Measurements from ENCODE around the gene TNF.

TNF gene

GRCh38 chr6:31535538-31536324 lies 39.6 kb upstream of the TNF start:
- no peak overlapping the region for H3K27ac ChIP-seq
- no peak for DNase-seq (ENCODE audit: low spot score)
- no peak for TF ChIP-seq CTCF (conservative IDR thresholded peaks at IDR 0.05; ENCODE audit: low read depth)
- ChIA-PET POLR2A (ENCODE audit: low non-redundant PET) (no interaction called here), CTCF (interaction anchor here (0.6 kb wide), 1 partner anchor 11 kb away, joined by 4 read pairs; the partner anchor contains the start of gene ATP6V1G2)

DNA sequence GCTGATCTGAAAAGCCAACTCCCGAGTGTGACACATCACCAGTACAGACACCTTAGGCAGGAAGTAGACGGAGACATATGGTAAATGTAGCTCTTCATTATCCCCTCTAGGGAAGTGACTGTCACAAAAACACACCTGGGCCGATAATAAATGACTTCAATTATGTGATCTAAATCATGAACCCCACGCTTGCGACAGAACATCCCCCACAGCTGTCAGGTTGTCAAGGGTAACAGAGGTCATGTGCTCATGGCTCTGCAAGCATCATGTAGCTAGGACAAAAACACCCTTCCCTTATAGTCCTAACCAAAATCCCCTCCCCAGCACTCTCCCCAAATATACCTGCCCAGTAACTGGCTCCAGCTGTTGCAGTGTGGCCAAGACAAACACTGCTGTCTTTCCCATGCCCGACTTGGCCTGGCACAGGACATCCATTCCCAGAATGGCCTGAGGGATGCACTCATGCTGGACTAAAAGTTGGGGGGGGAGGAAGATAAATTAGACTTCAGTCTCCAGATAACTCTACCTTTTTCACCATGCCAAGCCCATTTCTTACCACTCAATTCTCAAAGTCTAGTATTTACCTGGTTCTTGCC lies 36.5 kb upstream of the TNF start:
- CTCF ChIA-PET: interaction anchor here (1.0 kb wide), 1 partner anchor 59 kb away, joined by 4 read pairs; no protein-coding TSS in a partner anchor
- no peak overlapping the region for H3K27ac ChIP-seq
- POLR2A ChIA-PET (ENCODE audit: low non-redundant PET): interaction anchor here (0.6 kb wide), 1 partner anchor 61 kb away, joined by 3 read pairs; no protein-coding TSS in a partner anchor
- DNase-seq (ENCODE audit: low spot score): no peak
- TF ChIP-seq CTCF (conservative IDR thresholded peaks at IDR 0.05; ENCODE audit: low read depth): no peak

DNA sequence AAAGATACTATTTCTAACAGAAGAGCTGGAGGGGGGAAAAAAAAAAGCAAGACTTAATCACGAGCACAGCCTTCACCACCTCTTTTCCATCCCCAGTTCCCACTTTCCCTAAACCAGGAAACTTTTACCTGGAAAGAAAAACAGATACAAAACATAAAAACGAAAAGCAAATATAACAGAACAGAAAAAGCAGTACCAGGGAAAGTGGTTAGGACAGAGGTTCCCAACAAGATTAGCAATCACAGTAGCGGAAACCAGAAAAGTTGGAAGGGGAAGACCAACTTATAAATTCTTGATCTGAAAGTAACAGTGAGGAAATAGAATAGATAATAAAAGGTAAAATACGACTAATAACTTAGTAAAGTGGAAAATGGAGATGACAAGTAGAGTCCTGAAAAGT lies 34.7 kb upstream of the TNF start:
- no peak for DNase-seq (ENCODE audit: low spot score)
- no peak for TF ChIP-seq CTCF (conservative IDR thresholded peaks at IDR 0.05; ENCODE audit: low read depth)
- POLR2A ChIA-PET (ENCODE audit: low non-redundant PET): no interaction called here
- H3K27ac ChIP-seq: peak overlapping the region; percentile 93
- CTCF ChIA-PET: interaction anchor here (1.7 kb wide), 1 partner anchor 40 kb away, joined by 5 read pairs; no protein-coding TSS in a partner anchor

DNA sequence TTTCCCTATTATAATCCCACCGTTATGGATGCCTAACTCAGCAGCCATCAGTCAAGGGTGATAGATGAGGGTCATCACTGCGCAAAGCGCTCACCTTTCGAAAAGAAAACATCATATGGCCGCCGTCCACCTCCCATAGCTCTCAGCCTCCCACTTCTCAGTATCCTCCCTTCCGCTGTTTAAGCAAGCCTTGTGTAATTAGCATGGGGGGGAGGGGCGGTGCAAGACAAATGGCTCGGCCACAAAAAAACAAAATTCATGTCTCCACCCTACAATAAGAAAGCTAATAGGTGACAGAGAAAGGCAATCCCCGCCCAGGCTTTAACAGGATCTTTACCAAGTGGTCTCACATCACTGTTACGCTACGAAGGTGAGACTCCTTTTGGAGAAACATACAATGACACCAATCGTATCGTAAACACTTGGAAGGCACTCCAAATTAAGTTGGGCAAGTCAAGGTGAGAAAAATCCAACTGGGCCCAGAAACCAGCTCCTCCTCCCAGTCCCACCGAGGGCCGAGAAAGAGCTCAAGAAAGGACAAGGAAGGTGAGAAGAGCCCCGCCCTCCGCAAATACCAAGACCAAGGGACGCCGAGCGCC lies 34.2 kb upstream of the TNF start:
- POLR2A ChIA-PET (ENCODE audit: low non-redundant PET): interaction anchor here (0.5 to 0.8 kb wide), 2 partner anchors 138 to 699 kb away, joined by 3 to 4 read pairs; partner anchors contain the start of gene MICA
- peak overlapping the region; percentile 93 for H3K27ac ChIP-seq
- no peak for TF ChIP-seq CTCF (conservative IDR thresholded peaks at IDR 0.05; ENCODE audit: low read depth)
- peak; percentile 42 for DNase-seq (ENCODE audit: low spot score)
- CTCF ChIA-PET: interaction anchor here (0.6 to 1.7 kb wide), 6 partner anchors 39 to 347 kb away, joined by 3 to 5 read pairs (median 4); no protein-coding TSS in a partner anchor

DNA sequence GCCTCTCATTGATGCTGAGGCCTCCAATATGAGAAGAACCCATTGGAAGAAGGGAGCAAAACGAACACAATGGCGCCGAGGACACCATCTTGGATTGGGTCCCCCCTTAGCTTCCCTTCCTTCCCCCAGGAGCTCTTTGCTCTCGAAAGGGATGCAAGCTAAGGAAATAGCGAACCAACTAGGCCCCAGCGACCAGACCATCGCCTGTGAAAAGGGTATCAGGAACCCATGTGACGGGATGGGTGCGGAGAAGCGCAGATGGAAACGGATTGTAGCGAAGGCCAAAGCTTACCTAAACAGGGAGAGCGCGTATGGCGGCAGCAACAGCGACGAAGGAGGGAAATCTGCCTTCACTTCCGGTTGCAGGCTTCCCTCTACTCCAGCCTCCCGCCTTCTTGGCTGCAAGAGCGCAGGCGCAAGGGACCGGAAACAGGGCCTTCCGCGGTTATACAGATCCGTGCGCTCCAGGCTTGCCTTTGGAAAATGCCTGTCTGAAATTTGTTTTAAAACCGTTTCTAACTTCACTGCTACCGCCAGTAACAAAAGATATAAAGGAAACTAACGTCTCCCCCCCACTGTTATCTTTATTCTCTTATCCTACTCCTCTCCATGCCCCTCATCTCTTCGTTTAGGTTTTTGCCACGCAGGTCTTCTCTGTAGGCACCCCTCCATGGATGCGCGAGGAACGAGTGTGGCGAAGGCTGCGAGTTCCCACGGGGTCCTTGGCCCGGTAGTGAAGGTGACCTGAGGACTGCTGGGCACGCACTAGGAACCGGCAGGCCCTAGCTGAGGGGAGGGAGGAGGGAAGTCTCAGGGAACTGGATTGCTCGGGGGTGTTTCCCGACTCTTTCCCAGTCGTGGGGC lies 33.5 kb upstream of the TNF start, which contains the start of gene DDX39B:
Gene DDX39B, minus strand, starts transcription at position 346 of the 864 bp plus-strand sequence. CDS start 1,471 bp downstream, outside the sequence.
- H3K27ac ChIP-seq: peak within 1 kb of the TSS; percentile 93
- POLR2A ChIA-PET (ENCODE audit: low non-redundant PET): interaction anchor here (0.8 kb wide), 1 partner anchor 138 kb away, joined by 3 read pairs; the partner anchor contains the start of gene MICA
- CTCF ChIA-PET: interaction anchor here (0.6 to 2.0 kb wide), 8 partner anchors 10 to 346 kb away, joined by 3 to 6 read pairs (median 4); no protein-coding TSS in a partner anchor
- peak; percentile 92 for DNase-seq (ENCODE audit: low spot score)
- TF ChIP-seq CTCF (conservative IDR thresholded peaks at IDR 0.05; ENCODE audit: low read depth): no peak
